ENCODE measurements around the gene MCEMP1. TPM values are rescaled to one million over a fixed set of nuclear protein-coding genes. Genes with fewer than 3 reads are reported as not detected.

The MCEMP1 gene
- total RNA-seq, 4 donors from 2014 or later, result 0.67 TPM; not detected in 3

- no peaks in the 10 kb centered on the region for H3K36me3 ChIP-seq
- no peak overlapping the region for H3K27ac ChIP-seq
- H3K9me3 ChIP-seq, result no peaks in the 10 kb centered on the region
- H3K4me1 ChIP-seq, result no peaks in the 10 kb centered on the region
- no peak overlapping the region for H3K4me3 ChIP-seq
- peaks cover 0 to 7% of the 10 kb centered on the region in 2 donors for H3K27me3 ChIP-seq
- TF ChIP-seq CTCF (IDR thresholded peaks at IDR 0.05), result no peak
- TF ChIP-seq POLR2A (IDR thresholded peaks at IDR 0.05), result no peak
- intact Hi-C loops (cut with DNase I; ENCODE audit: low total_unique reads), result no loop called here
- DNase-seq, result no peak
Observed at GRCh38 chr19:7650148-7650547, 26.7 kb upstream of the MCEMP1 start.

- Histone ChIP-seq H3K9me3 (no peaks in the 10 kb centered on the region), H3K4me1 (no peaks in the 10 kb centered on the region), H3K27me3 (peaks cover 0 to 7% of the 10 kb centered on the region in 2 donors), H3K36me3 (no peaks in the 10 kb centered on the region), H3K4me3 (no peak overlapping the region), H3K27ac (no peak overlapping the region)
- peak; percentile 74 to 79 for DNase-seq
- TF ChIP-seq CTCF (IDR thresholded peaks at IDR 0.05), result peak; percentile 88 to 95 (median 90)
- TF ChIP-seq POLR2A (IDR thresholded peaks at IDR 0.05), result no peak
- intact Hi-C loops (cut with DNase I; ENCODE audit: low total_unique reads), result no loop called here
Observed at GRCh38 chr19:7652061-7652641, 24.7 kb upstream of the MCEMP1 start.

GRCh38 chr19:7654401-7654800 lies 22.5 kb upstream of the MCEMP1 start:
- no peak for DNase-seq
- intact Hi-C loops (cut with DNase I; ENCODE audit: low total_unique reads), result no loop called here
- Histone ChIP-seq H3K4me3 (no peak overlapping the region), H3K36me3 (no peaks in the 10 kb centered on the region), H3K9me3 (no peaks in the 10 kb centered on the region), H3K4me1 (no peaks in the 10 kb centered on the region), H3K27ac (no peak overlapping the region), H3K27me3 (peaks cover 0 to 7% of the 10 kb centered on the region in 2 donors)
- TF ChIP-seq CTCF (IDR thresholded peaks at IDR 0.05), result no peak

- Histone ChIP-seq H3K27me3 (peaks cover 0 to 7% of the 10 kb centered on the region in 2 donors), H3K4me3 (no peak overlapping the region), H3K4me1 (no peaks in the 10 kb centered on the region), H3K9me3 (no peaks in the 10 kb centered on the region), H3K36me3 (no peaks in the 10 kb centered on the region), H3K27ac (no peak overlapping the region)
- intact Hi-C loops (cut with DNase I; ENCODE audit: low total_unique reads), result no loop called here
- DNase-seq, result no peak
- TF ChIP-seq POLR2A (IDR thresholded peaks at IDR 0.05), result no peak
- TF ChIP-seq CTCF (IDR thresholded peaks at IDR 0.05), result no peak
Observed at GRCh38 chr19:7655581-7655980, 21.3 kb upstream of the MCEMP1 start.

- no peak overlapping the region for H3K4me3 ChIP-seq
- TF ChIP-seq CTCF (IDR thresholded peaks at IDR 0.05), result no peak
- no peak for TF ChIP-seq POLR2A (IDR thresholded peaks at IDR 0.05)
- no peaks in the 10 kb centered on the region for H3K27me3 ChIP-seq
- no peaks in the 10 kb centered on the region for H3K9me3 ChIP-seq
- DNase-seq, result no peak
- no peak overlapping the region for H3K27ac ChIP-seq
- no peaks in the 10 kb centered on the region for H3K36me3 ChIP-seq
- intact Hi-C loops (cut with DNase I; ENCODE audit: low total_unique reads), result no loop called here
- H3K4me1 ChIP-seq, result no peaks in the 10 kb centered on the region
Observed at GRCh38 chr19:7657131-7657751, 19.6 kb upstream of the MCEMP1 start.
